ENCODE results near the gene JAM2.

Gene JAM2

DNA sequence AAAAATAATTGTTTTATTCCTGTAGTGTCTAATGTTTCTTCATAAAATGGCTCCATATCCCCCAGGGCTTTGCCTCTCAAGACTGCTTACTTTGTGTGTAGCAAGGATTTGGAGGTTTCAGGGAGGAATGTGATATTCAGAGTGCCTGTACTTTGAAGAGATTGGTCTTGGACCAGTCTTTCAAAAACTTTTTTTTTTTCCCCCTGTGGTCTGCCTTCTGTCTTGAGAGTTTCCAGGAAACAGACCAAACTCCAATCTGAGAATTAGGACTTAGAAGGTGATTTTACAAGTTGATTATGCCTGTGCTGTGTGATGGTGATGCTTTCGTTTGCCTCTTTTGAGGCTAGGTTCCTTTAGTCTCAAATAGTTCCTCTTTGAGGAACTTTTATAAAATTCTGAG, 121.6 kb downstream of the JAM2 start:
- H3K4me3 ChIP-seq (ENCODE audit: insufficient read depth, low read depth, low read length): no peak overlapping the region
- 100% methylated on average over 1 of the region's 1 CpG; no CpG with 5 or more reads in 1 of the 2 experiments for WGBS, 2 experiments
- H3K9me3 ChIP-seq (ENCODE audit: control insufficient read depth, low read length): no peaks in the 10 kb centered on the region
- H3K4me1 ChIP-seq (ENCODE audit: control insufficient read depth, insufficient read depth, low read length): no peaks in the 10 kb centered on the region
- H3K27ac ChIP-seq (ENCODE audit: insufficient read depth, low read depth, low read length, poor library complexity, severe bottlenecking): no peak overlapping the region
- H3K27me3 ChIP-seq (ENCODE audit: control insufficient read depth, insufficient read depth, low read length, poor library complexity, severe bottlenecking): no peaks in the 10 kb centered on the region
- peaks cover 16% of the 10 kb centered on the region for H3K36me3 ChIP-seq (ENCODE audit: control insufficient read depth, insufficient read depth, low read length)

DNA sequence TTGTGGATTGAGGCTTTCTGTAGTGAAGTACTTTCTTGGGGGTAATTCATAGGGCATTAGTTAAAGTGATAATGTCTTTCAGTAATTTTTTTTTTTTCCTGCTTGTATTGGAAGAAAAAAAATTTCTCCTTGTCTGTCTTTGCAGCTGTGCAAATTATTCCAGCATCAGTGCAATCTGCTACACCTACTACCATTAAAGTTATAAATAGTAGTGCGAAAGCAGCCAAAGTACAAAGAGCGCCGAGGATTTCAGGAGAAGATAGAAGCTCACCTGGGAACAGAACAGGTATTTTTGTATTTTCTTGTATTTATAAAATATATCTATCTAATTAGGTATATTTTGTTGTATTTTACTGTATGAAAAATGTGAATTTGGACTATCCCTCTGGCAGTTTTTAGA, 125.0 kb downstream of the JAM2 start:
- peaks cover 14% of the 10 kb centered on the region for H3K36me3 ChIP-seq (ENCODE audit: control insufficient read depth, insufficient read depth, low read length)

More for the DNA sequence above, 125.0 kb downstream of the JAM2 start:
- H3K4me3 ChIP-seq (ENCODE audit: insufficient read depth, low read depth, low read length): no peak overlapping the region
- H3K4me1 ChIP-seq (ENCODE audit: control insufficient read depth, insufficient read depth, low read length): no peaks in the 10 kb centered on the region
- H3K27me3 ChIP-seq (ENCODE audit: control insufficient read depth, insufficient read depth, low read length, poor library complexity, severe bottlenecking): no peaks in the 10 kb centered on the region
- H3K27ac ChIP-seq (ENCODE audit: insufficient read depth, low read depth, low read length, poor library complexity, severe bottlenecking): no peak overlapping the region
- no peaks in the 10 kb centered on the region for H3K9me3 ChIP-seq (ENCODE audit: control insufficient read depth, low read length)
- WGBS, 2 experiments: 100% methylated on average over 1 of the region's 3 CpGs; no CpG with 5 or more reads in 1 of the 2 experiments

Measured in ectodermal cell (in vitro differentiated cells).